ENCODE measurements around the gene CTIF.
"Not testable (repeated sequence)": the region's sequence is repeated elsewhere in the genome, so short reads cannot be mapped to it uniquely, and the experiment has no call there.

Gene CTIF

GRCh38 chr18:48512498-48512897, 26.3 kb upstream of the CTIF start:
- not testable (repeated sequence) for H3K9me3 ChIP-seq (ENCODE audit: control insufficient read depth in 1 of 2, low read length in 2 of 2); H3K36me3 ChIP-seq (ENCODE audit: control insufficient read depth in 1 of 2, insufficient read depth in 2 of 2, low read length in 2 of 2); H3K4me1 ChIP-seq (ENCODE audit: control insufficient read depth in 1 of 2, insufficient read depth in 2 of 2, low read length in 2 of 2); H3K9ac ChIP-seq (ENCODE audit: low read depth in 1 of 2, low read length in 2 of 2); H3K27ac ChIP-seq (ENCODE audit: low read depth, low read length); H3K27me3 ChIP-seq (ENCODE audit: control insufficient read depth in 1 of 2, insufficient read depth in 2 of 2, low read length in 2 of 2); H3K4me3 ChIP-seq (ENCODE audit: low read depth in 1 of 2, low read length in 2 of 2)

GRCh38 chr18:48514786-48515185, 24.0 kb upstream of the CTIF start:
- Histone ChIP-seq H3K9ac (ENCODE audit: low read depth in 1 of 2, low read length in 2 of 2) (no peak overlapping the region), H3K4me3 (ENCODE audit: low read depth in 1 of 2, low read length in 2 of 2) (no peak overlapping the region), H3K27ac (ENCODE audit: low read depth, low read length) (no peak overlapping the region), H3K9me3 (ENCODE audit: control insufficient read depth in 1 of 2, low read length in 2 of 2) (no peaks in the 10 kb centered on the region), H3K27me3 (ENCODE audit: control insufficient read depth in 1 of 2, insufficient read depth in 2 of 2, low read length in 2 of 2) (no peaks in the 10 kb centered on the region), H3K4me1 (ENCODE audit: control insufficient read depth in 1 of 2, insufficient read depth in 2 of 2, low read length in 2 of 2) (no peaks in the 10 kb centered on the region), H3K36me3 (ENCODE audit: control insufficient read depth in 1 of 2, insufficient read depth in 2 of 2, low read length in 2 of 2) (no peaks in the 10 kb centered on the region)

GRCh38 chr18:48517048-48517447, 21.8 kb upstream of the CTIF start:
- Histone ChIP-seq H3K36me3 (ENCODE audit: control insufficient read depth in 1 of 2, insufficient read depth in 2 of 2, low read length in 2 of 2) (no peaks in the 10 kb centered on the region), H3K9me3 (ENCODE audit: control insufficient read depth in 1 of 2, low read length in 2 of 2) (no peaks in the 10 kb centered on the region), H3K9ac (ENCODE audit: low read depth in 1 of 2, low read length in 2 of 2) (no peak overlapping the region), H3K4me3 (ENCODE audit: low read depth in 1 of 2, low read length in 2 of 2) (no peak overlapping the region), H3K4me1 (ENCODE audit: control insufficient read depth in 1 of 2, insufficient read depth in 2 of 2, low read length in 2 of 2) (no peaks in the 10 kb centered on the region), H3K27me3 (ENCODE audit: control insufficient read depth in 1 of 2, insufficient read depth in 2 of 2, low read length in 2 of 2) (no peaks in the 10 kb centered on the region), H3K27ac (ENCODE audit: low read depth, low read length) (no peak overlapping the region)

GRCh38 chr18:48519431-48520100, 19.3 kb upstream of the CTIF start:
- Histone ChIP-seq H3K36me3 (ENCODE audit: control insufficient read depth in 1 of 2, insufficient read depth in 2 of 2, low read length in 2 of 2) (no peaks in the 10 kb centered on the region), H3K9me3 (ENCODE audit: control insufficient read depth in 1 of 2, low read length in 2 of 2) (no peaks in the 10 kb centered on the region), H3K4me1 (ENCODE audit: control insufficient read depth in 1 of 2, insufficient read depth in 2 of 2, low read length in 2 of 2) (no peaks in the 10 kb centered on the region), H3K27ac (ENCODE audit: low read depth, low read length) (no peak overlapping the region), H3K4me3 (ENCODE audit: low read depth in 1 of 2, low read length in 2 of 2) (no peak overlapping the region), H3K27me3 (ENCODE audit: control insufficient read depth in 1 of 2, insufficient read depth in 2 of 2, low read length in 2 of 2) (peaks cover 0 to 2% of the 10 kb centered on the region in 2 donors), H3K9ac (ENCODE audit: low read depth in 1 of 2, low read length in 2 of 2) (no peak overlapping the region)

DNA sequence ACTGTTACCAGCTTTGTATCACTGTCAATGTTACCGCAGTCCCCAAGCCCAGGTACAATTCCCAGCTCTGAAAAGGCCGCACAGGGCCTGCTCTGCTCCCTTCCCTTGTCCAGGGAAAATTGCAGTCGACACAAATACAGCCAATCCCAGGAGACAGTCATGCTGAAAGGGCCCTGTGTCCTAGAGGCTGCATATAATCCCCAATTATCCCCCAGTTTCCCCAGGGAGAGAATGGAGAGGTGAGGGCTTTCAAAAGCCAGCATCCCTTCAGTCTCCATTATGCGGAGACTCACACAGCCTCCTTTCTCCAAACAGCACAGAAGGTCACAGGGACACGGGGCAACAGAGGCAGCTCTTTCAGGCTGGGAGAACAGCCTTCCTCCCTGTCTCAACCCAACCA, 17.1 kb upstream of the CTIF start:
- H3K9me3 ChIP-seq (ENCODE audit: control insufficient read depth in 1 of 2, low read length in 2 of 2): no peaks in the 10 kb centered on the region
- H3K4me1 ChIP-seq (ENCODE audit: control insufficient read depth in 1 of 2, insufficient read depth in 2 of 2, low read length in 2 of 2): no peaks in the 10 kb centered on the region
- H3K9ac ChIP-seq (ENCODE audit: low read depth in 1 of 2, low read length in 2 of 2): no peak overlapping the region
- H3K36me3 ChIP-seq (ENCODE audit: control insufficient read depth in 1 of 2, insufficient read depth in 2 of 2, low read length in 2 of 2): no peaks in the 10 kb centered on the region
- no peak overlapping the region for H3K4me3 ChIP-seq (ENCODE audit: low read depth in 1 of 2, low read length in 2 of 2)
- H3K27me3 ChIP-seq (ENCODE audit: control insufficient read depth in 1 of 2, insufficient read depth in 2 of 2, low read length in 2 of 2): peaks cover 0 to 2% of the 10 kb centered on the region in 2 donors
- H3K27ac ChIP-seq (ENCODE audit: low read depth, low read length): no peak overlapping the region

DNA sequence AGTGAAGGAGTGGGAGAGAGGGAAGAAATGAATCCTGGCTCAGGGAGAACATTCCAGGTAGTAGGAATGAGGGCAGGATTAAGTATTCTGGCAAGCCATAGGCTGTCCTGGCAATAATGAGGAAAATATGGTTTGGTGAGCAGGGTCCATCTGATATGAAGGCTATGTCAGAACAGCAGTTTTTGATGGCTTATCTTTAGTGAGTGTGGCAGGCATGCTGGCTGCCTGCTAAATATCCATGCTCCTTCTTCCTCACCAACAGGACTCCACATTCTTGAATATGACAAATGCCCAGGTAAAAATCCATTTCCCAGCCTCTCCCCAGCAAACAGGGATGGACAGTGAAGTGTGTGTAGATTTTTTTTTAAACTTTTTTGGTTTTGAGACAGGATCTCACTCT, 13.2 kb upstream of the CTIF start:
- Histone ChIP-seq H3K9me3 (ENCODE audit: control insufficient read depth in 1 of 2, low read length in 2 of 2) (no peaks in the 10 kb centered on the region), H3K36me3 (ENCODE audit: control insufficient read depth in 1 of 2, insufficient read depth in 2 of 2, low read length in 2 of 2) (no peaks in the 10 kb centered on the region), H3K9ac (ENCODE audit: low read depth in 1 of 2, low read length in 2 of 2) (no peak overlapping the region), H3K4me3 (ENCODE audit: low read depth in 1 of 2, low read length in 2 of 2) (no peak overlapping the region), H3K27me3 (ENCODE audit: control insufficient read depth in 1 of 2, insufficient read depth in 2 of 2, low read length in 2 of 2) (peaks cover 2 to 14% of the 10 kb centered on the region in 2 donors), H3K4me1 (ENCODE audit: control insufficient read depth in 1 of 2, insufficient read depth in 2 of 2, low read length in 2 of 2) (no peaks in the 10 kb centered on the region), H3K27ac (ENCODE audit: low read depth, low read length) (no peak overlapping the region)

DNA sequence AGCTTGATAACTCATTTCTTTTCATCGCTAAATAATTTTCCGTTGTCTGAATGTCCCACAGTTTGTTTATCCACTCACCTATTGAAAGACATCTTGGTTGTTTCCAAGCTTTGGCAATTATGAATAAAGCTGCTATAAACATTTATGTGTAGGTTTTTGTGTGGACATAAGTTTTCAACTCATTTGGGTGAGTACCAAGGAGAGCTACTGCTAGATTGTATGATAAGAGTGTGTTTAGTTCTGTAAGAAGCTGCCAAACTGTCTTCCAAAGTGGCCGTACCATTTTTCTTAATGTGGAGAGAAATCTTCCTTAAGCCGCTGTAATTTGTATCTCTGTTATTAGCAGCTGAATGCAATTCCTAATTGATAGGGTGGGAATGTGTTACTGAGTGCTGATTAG, 11.4 kb upstream of the CTIF start:
- H3K27me3 ChIP-seq (ENCODE audit: control insufficient read depth in 1 of 2, insufficient read depth in 2 of 2, low read length in 2 of 2): peaks cover 2 to 14% of the 10 kb centered on the region in 2 donors
- H3K27ac ChIP-seq (ENCODE audit: low read depth, low read length): no peak overlapping the region
- no peak overlapping the region for H3K9ac ChIP-seq (ENCODE audit: low read depth in 1 of 2, low read length in 2 of 2)
- no peaks in the 10 kb centered on the region for H3K36me3 ChIP-seq (ENCODE audit: control insufficient read depth in 1 of 2, insufficient read depth in 2 of 2, low read length in 2 of 2)
- H3K4me3 ChIP-seq (ENCODE audit: low read depth in 1 of 2, low read length in 2 of 2): no peak overlapping the region
- no peaks in the 10 kb centered on the region for H3K9me3 ChIP-seq (ENCODE audit: control insufficient read depth in 1 of 2, low read length in 2 of 2)
- H3K4me1 ChIP-seq (ENCODE audit: control insufficient read depth in 1 of 2, insufficient read depth in 2 of 2, low read length in 2 of 2): no peaks in the 10 kb centered on the region

- Histone ChIP-seq H3K27me3 (ENCODE audit: control insufficient read depth in 1 of 2, insufficient read depth in 2 of 2, low read length in 2 of 2) (peaks cover 2 to 14% of the 10 kb centered on the region in 2 donors), H3K27ac (ENCODE audit: low read depth, low read length) (no peak overlapping the region), H3K4me3 (ENCODE audit: low read depth in 1 of 2, low read length in 2 of 2) (no peak overlapping the region), H3K9me3 (ENCODE audit: control insufficient read depth in 1 of 2, low read length in 2 of 2) (no peaks in the 10 kb centered on the region), H3K36me3 (ENCODE audit: control insufficient read depth in 1 of 2, insufficient read depth in 2 of 2, low read length in 2 of 2) (no peaks in the 10 kb centered on the region), H3K4me1 (ENCODE audit: control insufficient read depth in 1 of 2, insufficient read depth in 2 of 2, low read length in 2 of 2) (no peaks in the 10 kb centered on the region), H3K9ac (ENCODE audit: low read depth in 1 of 2, low read length in 2 of 2) (no peak overlapping the region)
Measured at GRCh38 chr18:48528861-48529260, 10.0 kb upstream of the CTIF start.

GRCh38 chr18:48529796-48530195, 9.0 kb upstream of the CTIF start:
- Histone ChIP-seq H3K27ac (ENCODE audit: low read depth, low read length) (no peak overlapping the region), H3K36me3 (ENCODE audit: control insufficient read depth in 1 of 2, insufficient read depth in 2 of 2, low read length in 2 of 2) (no peaks in the 10 kb centered on the region), H3K27me3 (ENCODE audit: control insufficient read depth in 1 of 2, insufficient read depth in 2 of 2, low read length in 2 of 2) (peaks cover 2 to 12% of the 10 kb centered on the region in 2 donors), H3K4me3 (ENCODE audit: low read depth in 1 of 2, low read length in 2 of 2) (no peak overlapping the region), H3K9ac (ENCODE audit: low read depth in 1 of 2, low read length in 2 of 2) (no peak overlapping the region), H3K9me3 (ENCODE audit: control insufficient read depth in 1 of 2, low read length in 2 of 2) (no peaks in the 10 kb centered on the region), H3K4me1 (ENCODE audit: control insufficient read depth in 1 of 2, insufficient read depth in 2 of 2, low read length in 2 of 2) (no peaks in the 10 kb centered on the region)

GRCh38 chr18:48530399-48531081, 8.3 kb upstream of the CTIF start:
- Histone ChIP-seq H3K27me3 (ENCODE audit: control insufficient read depth in 1 of 2, insufficient read depth in 2 of 2, low read length in 2 of 2) (peaks cover 2 to 12% of the 10 kb centered on the region in 2 donors), H3K27ac (ENCODE audit: low read depth, low read length) (no peak overlapping the region), H3K36me3 (ENCODE audit: control insufficient read depth in 1 of 2, insufficient read depth in 2 of 2, low read length in 2 of 2) (no peaks in the 10 kb centered on the region), H3K4me3 (ENCODE audit: low read depth in 1 of 2, low read length in 2 of 2) (no peak overlapping the region), H3K9me3 (ENCODE audit: control insufficient read depth in 1 of 2, low read length in 2 of 2) (no peaks in the 10 kb centered on the region), H3K4me1 (ENCODE audit: control insufficient read depth in 1 of 2, insufficient read depth in 2 of 2, low read length in 2 of 2) (no peaks in the 10 kb centered on the region), H3K9ac (ENCODE audit: low read depth in 1 of 2, low read length in 2 of 2) (no peak overlapping the region)
